Activated naive CD4-positive, alpha-beta T cell treated with anti-CD3 and anti-CD28 coated beads, Interleukin-2, amount 10 ng/mL, durations not matched to agents 7 days and 5 days (primary cell): ENCODE measurements around the gene EXOC6.
"Not testable (repeated sequence)": the region's sequence is repeated elsewhere in the genome, so short reads cannot be mapped to it uniquely, and the experiment has no call there.

ENCODE experiments used
- CTCF ChIA-PET: fragments of 350-600 bp; sonication (Branson Sonifier 250); formaldehyde crosslinking; loops from one replicate; lab custom pipeline; 2021; ENCODE audit warnings: antibody characterized with exemption; lab: Charles Lee
- DNase-seq: peaks from one replicate; pipeline ENCODE4 v3.0.0-alpha.2; 2020
- H3K27ac Mint-ChIP-seq: one replicate; pipeline ENCODE4 v1.8.0; 2021; ENCODE audit warnings: mild to moderate bottlenecking, moderate library complexity, mixed read lengths
- H3K27me3 Mint-ChIP-seq: one replicate; pipeline ENCODE4 v1.8.0; 2021; ENCODE audit warnings: mild to moderate bottlenecking, mixed read lengths
- H3K36me3 Mint-ChIP-seq: one replicate; pipeline ENCODE4 v1.8.0; 2021; ENCODE audit warnings: mixed read lengths
- H3K4me1 Mint-ChIP-seq: one replicate; pipeline ENCODE4 v1.8.0; 2021; ENCODE audit warnings: mixed read lengths
- H3K4me3 Mint-ChIP-seq: one replicate; pipeline ENCODE4 v1.8.0; 2021; ENCODE audit warnings: mild to moderate bottlenecking, moderate library complexity, mixed read lengths
- H3K9me3 Mint-ChIP-seq: one replicate; pipeline ENCODE4 v1.8.0; 2021; ENCODE audit warnings: mixed read lengths

The EXOC6 gene

GRCh38 chr10:92913973-92914372, 65.7 kb downstream of the EXOC6 start:
- no peak for DNase-seq
- Mint-ChIP-seq H3K36me3 (peaks cover 2% of the 10 kb centered on the region), H3K27ac (no peak overlapping the region), H3K4me1 (no peaks in the 10 kb centered on the region), H3K9me3 (no peaks in the 10 kb centered on the region), H3K4me3 (no peak overlapping the region), H3K27me3 (no peaks in the 10 kb centered on the region)
- CTCF ChIA-PET = interaction anchor here (1.2 kb wide), 1 partner anchor 23 kb away, joined by 3 read pairs; no protein-coding TSS in a partner anchor

- H3K9me3 Mint-ChIP-seq = no peaks in the 10 kb centered on the region
- no peaks in the 10 kb centered on the region for H3K4me1 Mint-ChIP-seq
- H3K27ac Mint-ChIP-seq = no peak overlapping the region
- peak; percentile 60 for DNase-seq
- no peak overlapping the region for H3K4me3 Mint-ChIP-seq
- peaks cover 2% of the 10 kb centered on the region for H3K36me3 Mint-ChIP-seq
- no peaks in the 10 kb centered on the region for H3K27me3 Mint-ChIP-seq
- CTCF ChIA-PET = interaction anchor here (0.7 to 2.1 kb wide), 5 partner anchors 10 to 697 kb away, joined by 3 to 11 read pairs (median 3); no protein-coding TSS in a partner anchor
Observed at GRCh38 chr10:92914478-92915325, 66.4 kb downstream of the EXOC6 start.

- no peaks in the 10 kb centered on the region for H3K4me1 Mint-ChIP-seq
- H3K27ac Mint-ChIP-seq = no peak overlapping the region
- peaks cover 2% of the 10 kb centered on the region for H3K9me3 Mint-ChIP-seq
- no peak for DNase-seq
- H3K4me3 Mint-ChIP-seq = no peak overlapping the region
- CTCF ChIA-PET = interaction anchor here (2.1 kb wide), 1 partner anchor 9 kb away, joined by 11 read pairs; no protein-coding TSS in a partner anchor
- H3K36me3 Mint-ChIP-seq = peaks cover 4% of the 10 kb centered on the region
- H3K27me3 Mint-ChIP-seq = no peaks in the 10 kb centered on the region
Observed at GRCh38 chr10:92915892-92916291, 67.6 kb downstream of the EXOC6 start.

- H3K4me3 Mint-ChIP-seq = no peak overlapping the region
- no peak overlapping the region for H3K27ac Mint-ChIP-seq
- peaks cover 4% of the 10 kb centered on the region for H3K36me3 Mint-ChIP-seq
- H3K27me3 Mint-ChIP-seq = no peaks in the 10 kb centered on the region
- CTCF ChIA-PET = interaction anchor here (2.1 kb wide), 1 partner anchor 8 kb away, joined by 11 read pairs; no protein-coding TSS in a partner anchor
- no peak for DNase-seq
- peaks cover 4% of the 10 kb centered on the region for H3K9me3 Mint-ChIP-seq
- H3K4me1 Mint-ChIP-seq = no peaks in the 10 kb centered on the region
Observed at GRCh38 chr10:92916433-92916832, 68.1 kb downstream of the EXOC6 start.

- no peak for DNase-seq
- Mint-ChIP-seq H3K4me3 (no peak overlapping the region), H3K9me3 (peaks cover 4% of the 10 kb centered on the region), H3K36me3 (peaks cover 6% of the 10 kb centered on the region), H3K27me3 (no peaks in the 10 kb centered on the region), H3K27ac (no peak overlapping the region), H3K4me1 (no peaks in the 10 kb centered on the region)
- CTCF ChIA-PET = no interaction called here
Observed at GRCh38 chr10:92918603-92919002, 70.3 kb downstream of the EXOC6 start.

- Mint-ChIP-seq H3K4me3 (no peak overlapping the region), H3K9me3 (peaks cover 4% of the 10 kb centered on the region), H3K4me1 (no peaks in the 10 kb centered on the region), H3K27ac (no peak overlapping the region), H3K36me3 (peaks cover 5% of the 10 kb centered on the region), H3K27me3 (no peaks in the 10 kb centered on the region)
- CTCF ChIA-PET = no interaction called here
- no peak for DNase-seq
Observed at GRCh38 chr10:92920866-92921265, 72.5 kb downstream of the EXOC6 start.

GRCh38 chr10:92923416-92923815, 75.1 kb downstream of the EXOC6 start:
- H3K36me3 Mint-ChIP-seq = peaks cover 5% of the 10 kb centered on the region
- no peaks in the 10 kb centered on the region for H3K4me1 Mint-ChIP-seq
- no peak for DNase-seq
- CTCF ChIA-PET = interaction anchor here (0.8 to 2.0 kb wide), 3 partner anchors 8 to 84 kb away, joined by 3 to 11 read pairs (median 3); no protein-coding TSS in a partner anchor
- H3K27me3 Mint-ChIP-seq = no peaks in the 10 kb centered on the region
- H3K4me3 Mint-ChIP-seq = no peak overlapping the region
- H3K9me3 Mint-ChIP-seq = peaks cover 4% of the 10 kb centered on the region
- no peak overlapping the region for H3K27ac Mint-ChIP-seq

- H3K9me3 Mint-ChIP-seq = no peaks in the 10 kb centered on the region
- no peak overlapping the region for H3K27ac Mint-ChIP-seq
- H3K4me3 Mint-ChIP-seq = no peak overlapping the region
- no peaks in the 10 kb centered on the region for H3K27me3 Mint-ChIP-seq
- H3K4me1 Mint-ChIP-seq = no peaks in the 10 kb centered on the region
- H3K36me3 Mint-ChIP-seq = peaks cover 2% of the 10 kb centered on the region
- DNase-seq = no peak
- CTCF ChIA-PET = no interaction called here
Observed at GRCh38 chr10:92929896-92930295, 81.6 kb downstream of the EXOC6 start.

- no peaks in the 10 kb centered on the region for H3K27me3 Mint-ChIP-seq
- H3K27ac Mint-ChIP-seq = no peak overlapping the region
- H3K4me3 Mint-ChIP-seq = no peak overlapping the region
- H3K36me3 Mint-ChIP-seq = peaks cover 2% of the 10 kb centered on the region
- H3K4me1 Mint-ChIP-seq = no peaks in the 10 kb centered on the region
- CTCF ChIA-PET = no interaction called here
- DNase-seq = no peak
- H3K9me3 Mint-ChIP-seq = no peaks in the 10 kb centered on the region
Observed at GRCh38 chr10:92931597-92931996, 83.3 kb downstream of the EXOC6 start.

GRCh38 chr10:92937876-92938275, 89.6 kb downstream of the EXOC6 start:
- Mint-ChIP-seq H3K27me3 (no peaks in the 10 kb centered on the region), H3K9me3 (no peaks in the 10 kb centered on the region), H3K4me1 (no peaks in the 10 kb centered on the region), H3K4me3 (no peak overlapping the region), H3K36me3 (no peaks in the 10 kb centered on the region), H3K27ac (no peak overlapping the region)
- CTCF ChIA-PET = interaction anchor here (0.9 kb wide), 1 partner anchor 24 kb away, joined by 3 read pairs; no protein-coding TSS in a partner anchor
- DNase-seq = no peak

GRCh38 chr10:92938841-92939240, 90.5 kb downstream of the EXOC6 start:
- Mint-ChIP-seq H3K4me3 (no peak overlapping the region), H3K36me3 (peaks cover 2% of the 10 kb centered on the region), H3K27me3 (no peaks in the 10 kb centered on the region), H3K4me1 (no peaks in the 10 kb centered on the region), H3K27ac (no peak overlapping the region), H3K9me3 (no peaks in the 10 kb centered on the region)
- DNase-seq = no peak
- CTCF ChIA-PET = no interaction called here

- Mint-ChIP-seq H3K27ac (no peak overlapping the region), H3K27me3 (no peaks in the 10 kb centered on the region), H3K9me3 (no peaks in the 10 kb centered on the region), H3K36me3 (peaks cover 7% of the 10 kb centered on the region), H3K4me1 (no peaks in the 10 kb centered on the region), H3K4me3 (no peak overlapping the region)
- DNase-seq = no peak
- CTCF ChIA-PET = no interaction called here
Observed at GRCh38 chr10:92942226-92942625, 93.9 kb downstream of the EXOC6 start.

GRCh38 chr10:92946491-92946890, 98.2 kb downstream of the EXOC6 start:
- no peak overlapping the region for H3K27ac Mint-ChIP-seq
- no peaks in the 10 kb centered on the region for H3K4me1 Mint-ChIP-seq
- H3K9me3 Mint-ChIP-seq = no peaks in the 10 kb centered on the region
- no peak overlapping the region for H3K4me3 Mint-ChIP-seq
- H3K36me3 Mint-ChIP-seq = peaks cover 19% of the 10 kb centered on the region
- no peak for DNase-seq
- H3K27me3 Mint-ChIP-seq = no peaks in the 10 kb centered on the region
- CTCF ChIA-PET = interaction anchor here (1.2 kb wide), 1 partner anchor 8 kb away, joined by 4 read pairs; no protein-coding TSS in a partner anchor

GRCh38 chr10:92952573-92952972, 104.3 kb downstream of the EXOC6 start:
- H3K27ac Mint-ChIP-seq, DNase-seq, H3K4me1 Mint-ChIP-seq, CTCF ChIA-PET, H3K27me3 Mint-ChIP-seq, H3K9me3 Mint-ChIP-seq, H3K4me3 Mint-ChIP-seq: not testable (repeated sequence)
- H3K36me3 Mint-ChIP-seq = peaks cover 16% of the 10 kb centered on the region
